Ectodermal cell (in vitro differentiated cells): ENCODE data around the gene LAMC2.
"Not testable (repeated sequence)": the region's sequence is repeated elsewhere in the genome, so short reads cannot be mapped to it uniquely, and the experiment has no call there.

Source experiments
- H3K27ac ChIP-seq: 2 replicates; pipeline ENCODE4 v1.7.0; 2013; ENCODE audit warnings: mild to moderate bottlenecking, low read depth, low read length; ENCODE audit not compliant: insufficient read depth, poor library complexity, severe bottlenecking
- H3K27me3 ChIP-seq: 2 replicates; pipeline ENCODE4 v1.7.0; 2013; ENCODE audit warnings: mild to moderate bottlenecking, low read length; ENCODE audit not compliant: insufficient read depth, control insufficient read depth, poor library complexity, severe bottlenecking
- H3K36me3 ChIP-seq: one replicate; pipeline ENCODE4 v1.7.0; 2013; ENCODE audit warnings: low read length; ENCODE audit not compliant: control insufficient read depth, insufficient read depth
- H3K4me1 ChIP-seq: one replicate; pipeline ENCODE4 v1.7.0; 2013; ENCODE audit warnings: low read length; ENCODE audit not compliant: control insufficient read depth, insufficient read depth
- H3K4me3 ChIP-seq: 2 replicates; pipeline ENCODE4 v1.7.0; 2013; ENCODE audit warnings: low read depth, low read length, control low read depth; ENCODE audit not compliant: insufficient read depth
- H3K9me3 ChIP-seq: 2 replicates; pipeline ENCODE4 v1.7.0; 2013; ENCODE audit warnings: mild to moderate bottlenecking, low read length, moderate library complexity; ENCODE audit not compliant: control insufficient read depth
- WGBS, 2 experiments: methylation state at CpG; one replicate each; pipeline ENCODE4 v1.1.7; 2013; ENCODE audit warnings: missing lambda C conversion rate in 2 of 2; 5-methylcytosine and 5-hydroxymethylcytosine counted together

LAMC2 gene

GRCh38 chr1:183273300-183273699, 87.2 kb downstream of the LAMC2 start:
- Histone ChIP-seq H3K36me3 (no peaks in the 10 kb centered on the region), H3K4me1 (no peaks in the 10 kb centered on the region), H3K27me3 (no peaks in the 10 kb centered on the region), H3K9me3 (no peaks in the 10 kb centered on the region), H3K27ac (no peak overlapping the region), H3K4me3 (no peak overlapping the region)
- 93 to 95% methylated on average over 5 of the region's 5 CpGs for WGBS, 2 experiments

GRCh38 chr1:183273984-183274383, 87.9 kb downstream of the LAMC2 start:
- H3K27me3 ChIP-seq, H3K4me3 ChIP-seq, H3K36me3 ChIP-seq, H3K9me3 ChIP-seq, H3K4me1 ChIP-seq, H3K27ac ChIP-seq: not testable (repeated sequence)
- WGBS, 2 experiments = 83 to 92% methylated on average over 4 of the region's 4 CpGs

DNA sequence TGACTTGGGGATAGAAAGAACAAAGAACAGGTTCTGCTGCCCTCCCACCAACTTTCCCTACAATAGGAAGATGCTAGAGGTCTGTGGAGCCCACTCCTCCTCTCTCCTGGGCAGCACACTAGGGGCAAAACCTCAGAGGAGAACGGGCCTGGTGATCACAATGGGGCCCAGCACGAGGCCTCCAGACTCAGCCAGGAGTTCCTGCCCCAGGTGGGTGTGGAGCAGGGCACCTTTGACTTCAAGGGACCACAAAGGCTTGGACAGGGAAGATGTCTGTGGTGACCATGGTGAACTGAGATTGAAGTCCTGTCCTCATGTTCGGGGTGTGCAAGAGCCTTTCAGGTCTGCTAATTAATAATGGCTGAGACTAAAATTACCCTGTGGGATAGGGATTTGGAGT, 88.8 kb downstream of the LAMC2 start:
- H3K27ac ChIP-seq = no peak overlapping the region
- H3K4me1 ChIP-seq = no peaks in the 10 kb centered on the region
- 91 to 93% methylated on average over 3 of the region's 3 CpGs for whole genome bisulfite sequencing, 2 experiments

GRCh38 chr1:183275322-183275721, 89.3 kb downstream of the LAMC2 start:
- 95 to 96% methylated on average over 3 of the region's 3 CpGs for WGBS, 2 experiments
- no peaks in the 10 kb centered on the region for H3K4me1 ChIP-seq

More for the DNA sequence above, 88.8 kb downstream of the LAMC2 start:
- no peak overlapping the region for H3K4me3 ChIP-seq
- no peaks in the 10 kb centered on the region for H3K36me3 ChIP-seq
- H3K9me3 ChIP-seq = no peaks in the 10 kb centered on the region
- H3K27me3 ChIP-seq = no peaks in the 10 kb centered on the region

DNA sequence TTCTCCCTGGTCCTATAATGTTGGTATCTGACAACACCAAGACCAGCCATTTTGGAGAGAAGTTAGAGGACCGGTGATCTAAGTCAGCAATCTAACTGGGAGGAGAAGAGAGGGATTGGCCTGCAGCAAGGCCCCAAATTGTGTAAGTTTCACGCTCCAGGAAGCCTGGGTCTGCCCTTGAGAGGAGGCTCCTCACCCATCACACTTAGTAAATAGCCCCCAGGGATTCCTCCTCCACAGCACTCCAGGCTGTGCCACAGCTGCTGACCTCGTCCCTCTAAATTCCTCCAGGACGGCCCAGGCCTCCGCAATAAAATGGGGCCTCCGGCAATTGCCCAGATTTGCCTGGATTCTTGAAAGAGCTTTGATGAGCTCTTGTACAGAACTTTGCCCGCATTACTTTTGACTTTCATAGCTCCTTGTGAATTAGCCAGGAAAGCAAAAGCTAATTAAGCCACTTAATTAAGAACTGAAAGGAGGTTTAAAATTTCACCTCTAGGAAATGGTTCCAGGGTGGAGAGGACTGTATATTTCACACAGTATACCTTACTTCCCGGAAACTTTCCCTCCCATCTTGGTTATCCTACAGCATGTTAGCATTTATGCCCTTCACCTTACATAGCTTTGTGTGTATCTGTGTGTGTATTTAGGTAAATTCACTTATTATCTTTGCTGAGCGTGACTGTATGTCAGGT, 90.5 kb downstream of the LAMC2 start:
- Histone ChIP-seq H3K4me1 (no peaks in the 10 kb centered on the region), H3K9me3 (no peaks in the 10 kb centered on the region), H3K27ac (no peak overlapping the region), H3K36me3 (no peaks in the 10 kb centered on the region), H3K4me3 (no peak overlapping the region), H3K27me3 (no peaks in the 10 kb centered on the region)
- WGBS, 2 experiments = 88 to 93% methylated on average over 7 of the region's 9 CpGs

More at GRCh38 chr1:183275322-183275721, 89.3 kb downstream of the LAMC2 start:
- H3K9me3 ChIP-seq = no peaks in the 10 kb centered on the region
- no peaks in the 10 kb centered on the region for H3K27me3 ChIP-seq
- no peak overlapping the region for H3K4me3 ChIP-seq
- no peaks in the 10 kb centered on the region for H3K36me3 ChIP-seq
- no peak overlapping the region for H3K27ac ChIP-seq

- WGBS, 2 experiments = 73 to 81% methylated on average over 7 of the region's 7 CpGs
- Histone ChIP-seq H3K36me3 (no peaks in the 10 kb centered on the region), H3K27ac (no peak overlapping the region), H3K27me3 (no peaks in the 10 kb centered on the region), H3K4me3 (no peak overlapping the region), H3K9me3 (no peaks in the 10 kb centered on the region), H3K4me1 (no peaks in the 10 kb centered on the region)
Measured at GRCh38 chr1:183277821-183278738, 92.0 kb downstream of the LAMC2 start.

DNA sequence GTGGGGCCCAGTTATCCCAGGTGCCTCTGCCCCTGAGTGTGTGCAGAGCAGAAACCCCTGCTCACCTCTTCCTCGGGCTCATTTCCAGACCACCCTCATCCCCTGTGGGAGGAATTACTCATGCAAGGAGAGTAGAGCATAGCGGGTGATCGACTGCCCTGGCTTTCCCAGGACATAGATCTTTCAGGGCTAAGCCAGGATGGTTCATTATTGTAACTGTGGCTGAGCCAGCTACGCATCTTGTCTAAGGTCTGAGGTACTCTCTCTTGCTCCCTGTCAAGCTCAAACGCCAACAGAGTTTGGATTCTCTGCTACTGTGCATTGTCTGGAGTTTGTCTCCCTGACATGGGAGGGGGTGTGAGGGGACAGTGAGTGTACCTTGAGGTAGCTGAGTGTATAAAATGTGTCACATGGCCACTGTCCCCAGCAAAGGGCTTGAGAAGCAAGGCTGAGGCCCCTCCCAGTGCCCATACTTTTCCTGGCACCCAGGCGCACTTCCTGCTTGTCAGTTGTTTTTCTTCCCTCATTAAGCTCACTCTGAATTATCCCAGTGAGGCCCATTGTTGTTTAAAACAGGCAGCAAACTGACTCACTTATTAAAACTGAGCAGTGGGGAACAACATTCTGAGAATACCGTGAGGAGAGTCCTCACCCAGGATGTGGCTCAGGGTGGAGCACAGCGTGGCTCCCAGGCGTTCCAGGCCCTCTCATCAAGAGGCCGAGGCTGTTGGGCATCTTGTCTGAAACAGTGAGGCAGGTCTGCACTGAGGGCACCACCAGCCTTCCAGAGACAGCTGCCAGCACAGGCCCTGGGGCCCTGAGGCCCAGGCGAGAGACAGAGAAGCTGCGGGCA, 92.9 kb downstream of the LAMC2 start:
- Histone ChIP-seq H3K36me3 (no peaks in the 10 kb centered on the region), H3K4me1 (no peaks in the 10 kb centered on the region), H3K27ac (no peak overlapping the region), H3K27me3 (no peaks in the 10 kb centered on the region), H3K4me3 (no peak overlapping the region), H3K9me3 (no peaks in the 10 kb centered on the region)
- 79 to 84% methylated on average over 12 of the region's 12 CpGs for WGBS, 2 experiments

GRCh38 chr1:183279835-183280234, 93.8 kb downstream of the LAMC2 start:
- H3K36me3 ChIP-seq = no peaks in the 10 kb centered on the region
- 93 to 95% methylated on average over 6 of the region's 6 CpGs for WGBS, 2 experiments
- no peaks in the 10 kb centered on the region for H3K4me1 ChIP-seq
- no peaks in the 10 kb centered on the region for H3K27me3 ChIP-seq
- no peaks in the 10 kb centered on the region for H3K9me3 ChIP-seq
- H3K27ac ChIP-seq = no peak overlapping the region
- no peak overlapping the region for H3K4me3 ChIP-seq

GRCh38 chr1:183281039-183281438, 95.0 kb downstream of the LAMC2 start:
- Histone ChIP-seq H3K27ac (no peak overlapping the region), H3K27me3 (no peaks in the 10 kb centered on the region), H3K9me3 (no peaks in the 10 kb centered on the region), H3K4me1 (no peaks in the 10 kb centered on the region), H3K36me3 (no peaks in the 10 kb centered on the region), H3K4me3 (no peak overlapping the region)
- WGBS, 2 experiments = 89 to 96% methylated on average over 2 of the region's 2 CpGs
